CD14-positive monocyte (primary cell): ENCODE data around the gene ATE1. TPM values are rescaled to one million over a fixed set of nuclear protein-coding genes. Genes with fewer than 3 reads are reported as not detected.

ENCODE experiments used
- DNase-seq, 3 donors: peaks; one replicate each; pipeline ENCODE4 v3.0.0-alpha.2; 2011 to 2022
- H2AFZ ChIP-seq: 2 replicates; pipeline ENCODE4 v1.6.0; 2012; ENCODE audit warnings: mild to moderate bottlenecking, low read depth, low read length, inconsistent platforms; ENCODE audit not compliant: insufficient read depth, poor library complexity, severe bottlenecking
- H3K27ac ChIP-seq, 2 donors: 1 replicate in 1 of 2; 2 replicates in 1 of 2; pipeline ENCODE4 v1.5.1; 2012 to 2013; ENCODE audit warnings: low read length in 2 of 2, control low read depth in 1 of 2, inconsistent platforms in 1 of 2, low read depth in 1 of 2, mild to moderate bottlenecking in 1 of 2
- H3K27me3 ChIP-seq, 2 donors: one replicate each; pipeline versions ENCODE4 v1.6.0 to v1.6.1; 2011 to 2013; ENCODE audit warnings: low read length in 2 of 2; ENCODE audit not compliant: control insufficient read depth in 2 of 2, insufficient read depth in 2 of 2
- H3K36me3 ChIP-seq, 2 donors: replicated peaks in 1 of 2; 1 replicate in 1 of 2; 2 replicates in 1 of 2; pipeline versions ENCODE4 v1.5.1 to v1.6.1; 2012 to 2013; ENCODE audit warnings: low read length in 2 of 2, control low read depth in 1 of 2, inconsistent platforms in 1 of 2, mild to moderate bottlenecking in 1 of 2; ENCODE audit not compliant: insufficient read depth in 2 of 2, control insufficient read depth in 1 of 2
- H3K4me1 ChIP-seq, 2 donors: 1 replicate in 1 of 2; 2 replicates in 1 of 2; pipeline versions ENCODE4 v1.5.1 to v1.6.1; 2012 to 2013; ENCODE audit warnings: low read length in 2 of 2, control low read depth in 1 of 2, inconsistent platforms in 1 of 2, mild to moderate bottlenecking in 1 of 2, moderate library complexity in 1 of 2; ENCODE audit not compliant: insufficient read depth in 2 of 2, control insufficient read depth in 1 of 2
- H3K4me2 ChIP-seq: replicated peaks from 2 replicates; pipeline ENCODE3; 2012; ENCODE audit warnings: low read length, moderate library complexity, mild to moderate bottlenecking; ENCODE audit not compliant: poor library complexity, severe bottlenecking; ENCODE audit errors: extremely low read depth
- H3K4me3 ChIP-seq, 3 experiments: fragments of 200-600 bp in 1 of 3; sonication (generic) in 1 of 3; replicated peaks in 1 of 3; 1 replicate in 2 of 3; 2 replicates in 1 of 3; pipeline ENCODE4 v1.5.1; 2011 to 2013; ENCODE audit warnings: low read length in 3 of 3, mild to moderate bottlenecking in 3 of 3, control low read depth in 2 of 3, low read depth in 2 of 3, inconsistent platforms in 1 of 3, moderate library complexity in 1 of 3
- H3K79me2 ChIP-seq: 2 replicates; pipeline ENCODE4 v1.6.0; 2012; ENCODE audit warnings: mild to moderate bottlenecking, control low read depth, inconsistent platforms, low read length, moderate library complexity; ENCODE audit not compliant: insufficient read depth
- H3K9ac ChIP-seq: 2 replicates; pipeline ENCODE4 v1.6.0; 2017; ENCODE audit warnings: low read length, mild to moderate bottlenecking; ENCODE audit not compliant: insufficient read depth, poor library complexity, severe bottlenecking
- H3K9me3 ChIP-seq, 2 donors: replicated peaks in 1 of 2; 1 replicate in 1 of 2; 2 replicates in 1 of 2; pipeline versions ENCODE4 v1.5.1 to v1.6.1; 2012 to 2013; ENCODE audit warnings: low read length in 2 of 2, control low read depth in 1 of 2; ENCODE audit not compliant: control insufficient read depth in 1 of 2, insufficient read depth in 1 of 2
- H4K20me1 ChIP-seq: 2 replicates; pipeline ENCODE4 v1.6.0; 2012; ENCODE audit warnings: mild to moderate bottlenecking, low read length, control low read depth, moderate library complexity; ENCODE audit not compliant: insufficient read depth
- H3K27ac Mint-ChIP-seq, 7 donors: one replicate each; pipeline ENCODE4 v1.8.0; 2020; ENCODE audit warnings: mild to moderate bottlenecking in 7 of 7, mixed read lengths in 7 of 7, moderate library complexity in 6 of 7, inconsistent platforms in 2 of 7
- H3K27me3 Mint-ChIP-seq, 3 donors: one replicate each; pipeline ENCODE4 v1.8.0; 2021 to 2022; ENCODE audit warnings: low read depth in 3 of 3, mild to moderate bottlenecking in 3 of 3, mixed read lengths in 3 of 3, moderate library complexity in 3 of 3, inconsistent platforms in 1 of 3
- H3K36me3 Mint-ChIP-seq, 2 donors: one replicate each; pipeline ENCODE4 v1.8.0; 2020; ENCODE audit warnings: mixed read lengths in 2 of 2, inconsistent platforms in 1 of 2, mild to moderate bottlenecking in 1 of 2
- H3K4me1 Mint-ChIP-seq: one replicate; pipeline ENCODE4 v1.8.0; 2020; ENCODE audit warnings: mild to moderate bottlenecking, mixed read lengths
- H3K4me3 Mint-ChIP-seq, 2 donors: one replicate each; pipeline ENCODE4 v1.8.0; 2020; ENCODE audit warnings: mild to moderate bottlenecking in 2 of 2, mixed read lengths in 2 of 2, moderate library complexity in 1 of 2
- H3K9me3 Mint-ChIP-seq, 7 donors: one replicate each; pipeline ENCODE4 v1.8.0; 2020 to 2022; ENCODE audit warnings: mixed read lengths in 7 of 7, mild to moderate bottlenecking in 6 of 7, moderate library complexity in 6 of 7, inconsistent platforms in 2 of 7
- CTCF ChIP-seq: fragments of 200-600 bp; IDR thresholded peaks from one replicate; pipeline ENCODE4 v1.8.0; 2022; ENCODE audit warnings: antibody characterized with exemption, mild to moderate bottlenecking
- WGBS: methylation state at CpG from one replicate; pipeline ENCODE4 v1.1.5; 2013; ENCODE audit warnings: missing lambda C conversion rate; ENCODE audit not compliant: insufficient coverage; 5-methylcytosine and 5-hydroxymethylcytosine counted together
- intact Hi-C, 2 donors: fragments of 100-400 bp; cut with micrococcal nuclease; formaldehyde crosslinking; loops; one replicate each; pipeline versions ENCODE4 v1.15.0 to v1.15.1; 2023
- polyA plus RNA-seq, 3 donors: library from polyadenylated mRNA; depleted of rRNA in 1 of 3; unstranded in 2 of 3; stranded (reverse) in 1 of 3; fragments of 300-500 nt in 2 of 3; fragments of >200 nt in 1 of 3; fragmentation: Illumina TruSeq in 2 of 3; gene quantifications; 1 replicate in 2 of 3; 2 replicates in 1 of 3; pipeline ENCODE4 v1.2.3, GENCODE V29; 2012 to 2021

Gene ATE1
- polyA plus RNA-seq, 3 donors: 9.2 to 19.5 (median 15.8) TPM

DNA sequence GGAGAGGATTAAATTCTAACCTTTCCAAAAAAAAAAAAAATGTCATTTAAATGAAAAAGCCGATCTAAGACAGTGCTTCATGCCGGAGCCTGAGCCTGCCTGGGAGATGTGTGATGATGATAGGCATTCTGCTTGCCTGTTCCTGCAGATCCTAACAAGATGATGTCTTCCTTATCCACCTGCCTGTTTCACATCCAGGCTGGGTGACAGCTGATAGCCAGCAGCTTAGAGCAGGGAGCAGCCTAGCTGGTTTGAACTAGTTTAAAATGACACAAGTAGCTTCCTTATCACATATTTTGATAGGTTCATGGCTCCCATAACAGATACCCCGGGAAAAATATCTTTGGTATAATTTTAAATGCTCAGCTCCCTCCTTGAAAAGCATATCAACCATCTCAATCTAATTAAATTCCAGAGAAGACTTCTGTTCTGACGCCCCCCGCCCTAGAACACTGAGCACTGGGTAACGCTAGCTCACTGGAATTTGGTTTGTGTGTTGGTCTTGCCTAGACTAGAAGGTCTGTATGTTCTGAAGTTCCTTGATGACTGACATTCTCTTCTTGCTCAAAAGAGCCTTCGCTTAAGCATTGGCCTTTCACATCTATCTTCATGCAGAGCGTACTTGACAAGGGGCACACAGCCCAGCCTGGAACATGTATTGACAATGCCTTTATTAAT, 232.7 kb downstream of the ATE1 start:
- TF ChIP-seq CTCF: no peak
- no peaks in the 10 kb centered on the region for H3K4me1 ChIP-seq
- DNase-seq: no peak
- Mint-ChIP-seq H3K4me1 (no peaks in the 10 kb centered on the region), H3K27ac (no peak overlapping the region), H3K27me3 (peaks cover 4 to 7% (median 6%) of the 10 kb centered on the region in 3 donors), H3K36me3 (no peaks in the 10 kb centered on the region), H3K9me3 (peaks cover 0 to 12% (median 3%) of the 10 kb centered on the region in 7 donors), H3K4me3 (no peak overlapping the region)
- H3K4me2 ChIP-seq: no peak overlapping the region
- H3K36me3 ChIP-seq: no peaks in the 10 kb centered on the region
- H3K9ac ChIP-seq: no peak overlapping the region
- H2AFZ ChIP-seq: no peak overlapping the region
- intact Hi-C loops: no loop called here
- H3K79me2 ChIP-seq: no peaks in the 10 kb centered on the region
- no peak overlapping the region for H3K4me3 ChIP-seq
- H4K20me1 ChIP-seq: no peaks in the 10 kb centered on the region
- 89% methylated on average over 2 of the region's 8 CpGs for WGBS
- H3K9me3 ChIP-seq: no peaks in the 10 kb centered on the region
- no peak overlapping the region for H3K27ac ChIP-seq
- H3K27me3 ChIP-seq: no peaks in the 10 kb centered on the region

DNA sequence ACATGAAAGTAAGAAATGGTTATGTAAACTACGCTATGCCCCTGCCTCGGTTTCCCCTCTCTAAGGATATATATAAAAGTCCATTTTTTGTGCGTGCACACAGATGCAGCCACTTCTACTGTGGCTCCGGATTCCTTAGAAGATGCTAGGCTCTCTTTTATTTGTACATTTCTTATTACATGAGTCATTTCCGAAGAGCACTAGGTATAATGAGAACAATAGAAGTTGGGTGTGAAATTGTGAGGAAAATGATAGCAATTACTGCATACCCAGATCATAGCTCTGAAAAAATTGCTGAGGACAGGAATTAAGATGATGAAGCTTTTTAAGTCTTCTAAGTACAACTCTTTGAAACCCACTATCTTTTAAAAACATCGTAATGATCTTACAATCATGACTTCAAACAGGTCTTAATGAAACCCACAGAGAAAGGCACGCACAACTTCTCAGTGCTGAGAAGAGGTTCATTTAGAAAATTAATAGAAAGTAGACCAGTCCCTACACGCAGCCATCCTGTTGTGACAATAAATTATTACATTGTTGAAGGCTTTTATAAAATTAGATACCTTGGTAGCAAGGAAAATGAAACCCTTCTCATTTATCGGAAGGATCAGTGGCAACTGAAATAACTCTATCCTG, 233.4 kb downstream of the ATE1 start:
- DNase-seq: no peak
- Histone ChIP-seq H3K27me3 (no peaks in the 10 kb centered on the region), H3K36me3 (no peaks in the 10 kb centered on the region), H2AFZ (no peak overlapping the region), H3K4me3 (no peak overlapping the region), H4K20me1 (no peaks in the 10 kb centered on the region), H3K27ac (no peak overlapping the region), H3K9me3 (no peaks in the 10 kb centered on the region), H3K79me2 (no peaks in the 10 kb centered on the region), H3K4me2 (no peak overlapping the region), H3K9ac (no peak overlapping the region), H3K4me1 (no peaks in the 10 kb centered on the region)
- Mint-ChIP-seq H3K9me3 (peaks cover 0 to 8% (median 2%) of the 10 kb centered on the region in 7 donors), H3K4me1 (no peaks in the 10 kb centered on the region), H3K27me3 (peaks cover 4 to 8% (median 6%) of the 10 kb centered on the region in 3 donors), H3K27ac (no peak overlapping the region), H3K4me3 (no peak overlapping the region), H3K36me3 (no peaks in the 10 kb centered on the region)
- TF ChIP-seq CTCF: no peak
- WGBS: no CpG with 5 or more reads among the region's 9 CpGs
- intact Hi-C loops: no loop called here
